SK-N-SH treated with all-trans-retinoic acid at 6 μM for 48 hours (cell line): Measurements from ENCODE around the gene BMP3.

ENCODE experiments used
- ARNTL ChIP-seq: fragments of 450-650 bp; formaldehyde crosslinking; IDR thresholded peaks from 2 replicates; pipeline ENCODE4 v1.5.0; 2020; ENCODE audit warnings: low read depth, mild to moderate bottlenecking, moderate library complexity, borderline replicate concordance
- BACH2 ChIP-seq: fragments of 250-450 bp; sonication (Bioruptor Pico); IDR thresholded peaks from 2 replicates; pipeline ENCODE4 v1.9.0; 2021; ENCODE audit warnings: mild to moderate bottlenecking, borderline replicate concordance
- ESRRG ChIP-seq: fragments of 250-450 bp; sonication (Bioruptor Pico); IDR thresholded peaks from 2 replicates; pipeline ENCODE4 v1.6.1; 2021; ENCODE audit warnings: mild to moderate bottlenecking
- OSR1 ChIP-seq: fragments of 250-450 bp; sonication (Bioruptor Pico); IDR thresholded peaks from 2 replicates; pipeline ENCODE4 v1.8.0; 2022; ENCODE audit warnings: moderate library complexity, mild to moderate bottlenecking, inconsistent platforms
- PPARA ChIP-seq: fragments of 250-450 bp; sonication (Bioruptor Pico); IDR thresholded peaks from 2 replicates; pipeline ENCODE4 v1.5.0; 2020; ENCODE audit warnings: mild to moderate bottlenecking, borderline replicate concordance
- RARB ChIP-seq: fragments of 250-450 bp; sonication (Bioruptor Pico); IDR thresholded peaks from 2 replicates; pipeline ENCODE4 v1.8.0; 2021; ENCODE audit warnings: mild to moderate bottlenecking, moderate library complexity
- SNAI2 ChIP-seq: fragments of 250-450 bp; sonication (Bioruptor Pico); IDR thresholded peaks from 2 replicates; pipeline ENCODE4 v1.5.0; 2020; ENCODE audit warnings: mild to moderate bottlenecking, moderate library complexity
- TCF4 ChIP-seq: fragments of 250-450 bp; sonication (Bioruptor Pico); IDR thresholded peaks from 2 replicates; pipeline ENCODE4 v1.8.0; 2021; ENCODE audit warnings: mild to moderate bottlenecking, moderate library complexity, borderline replicate concordance
- ZFP3 ChIP-seq: fragments of 250-450 bp; sonication (Bioruptor Pico); IDR thresholded peaks from 2 replicates; pipeline ENCODE4 v1.5.0; 2020; ENCODE audit warnings: mild to moderate bottlenecking, moderate library complexity
- ZFP30 ChIP-seq: fragments of 450-650 bp; formaldehyde crosslinking; IDR thresholded peaks from 2 replicates; pipeline ENCODE4 v1.5.0; 2022; ENCODE audit warnings: mild to moderate bottlenecking, moderate library complexity
- ZNF8 ChIP-seq: fragments of 450-650 bp; formaldehyde crosslinking; IDR thresholded peaks from 2 replicates; pipeline ENCODE4 v1.5.0; 2020; ENCODE audit warnings: mild to moderate bottlenecking, moderate library complexity
- TF ChIP-seq, protein P1 (sequence below): fragments of 250-450 bp; sonication (Bioruptor Pico); IDR thresholded peaks from 2 replicates; pipeline ENCODE4 v1.8.0; 2020; ENCODE audit warnings: mild to moderate bottlenecking, moderate library complexity, borderline replicate concordance
- TF ChIP-seq, protein P2 (sequence below): fragments of 250-450 bp; sonication (Bioruptor Pico); IDR thresholded peaks from 2 replicates; pipeline ENCODE4 v1.5.1; 2020; ENCODE audit warnings: low read depth, mild to moderate bottlenecking, moderate library complexity
- TF ChIP-seq, protein P3 (sequence below): fragments of 250-450 bp; sonication (Bioruptor Pico); IDR thresholded peaks from 2 replicates; pipeline ENCODE4 v1.5.1; 2021; ENCODE audit warnings: mild to moderate bottlenecking, moderate library complexity

DNA sequence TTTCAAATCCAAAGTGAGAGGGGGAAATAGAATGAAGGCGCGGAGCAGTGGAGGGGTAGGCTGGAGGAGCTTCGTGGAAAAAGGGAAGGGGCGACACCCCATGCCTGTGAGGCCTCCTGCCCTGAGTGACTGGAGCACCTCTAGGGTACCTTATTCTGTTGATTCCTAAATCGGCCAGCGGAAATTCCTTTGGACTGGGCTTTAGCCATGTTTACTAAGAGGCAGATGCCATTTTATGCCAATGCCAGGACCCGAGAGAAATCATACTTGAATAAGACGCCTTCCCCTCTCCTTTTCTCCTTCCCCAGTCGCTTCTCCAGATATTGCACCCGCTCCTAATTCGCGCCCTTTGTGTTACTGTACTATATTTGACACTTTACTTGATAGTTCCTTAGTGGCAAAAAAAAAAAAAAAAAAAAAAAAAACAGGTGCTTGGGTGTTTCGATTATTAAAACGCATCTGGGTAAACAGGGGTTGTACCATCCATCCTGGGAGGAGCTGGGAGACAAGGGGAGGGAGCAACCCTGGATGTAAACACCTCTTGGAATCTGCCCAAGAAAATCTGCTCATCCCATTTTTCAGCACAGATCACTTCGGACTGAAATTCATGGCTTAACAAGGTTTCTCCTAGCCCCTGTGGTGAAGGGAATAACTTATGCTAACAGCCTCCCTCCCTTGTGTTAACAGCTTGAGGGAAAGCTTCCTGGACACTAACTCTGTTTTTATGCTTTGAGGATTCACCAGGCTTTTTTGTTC is 1.5 kb downstream of the BMP3 start:
- TF ChIP-seq, protein P1, sequence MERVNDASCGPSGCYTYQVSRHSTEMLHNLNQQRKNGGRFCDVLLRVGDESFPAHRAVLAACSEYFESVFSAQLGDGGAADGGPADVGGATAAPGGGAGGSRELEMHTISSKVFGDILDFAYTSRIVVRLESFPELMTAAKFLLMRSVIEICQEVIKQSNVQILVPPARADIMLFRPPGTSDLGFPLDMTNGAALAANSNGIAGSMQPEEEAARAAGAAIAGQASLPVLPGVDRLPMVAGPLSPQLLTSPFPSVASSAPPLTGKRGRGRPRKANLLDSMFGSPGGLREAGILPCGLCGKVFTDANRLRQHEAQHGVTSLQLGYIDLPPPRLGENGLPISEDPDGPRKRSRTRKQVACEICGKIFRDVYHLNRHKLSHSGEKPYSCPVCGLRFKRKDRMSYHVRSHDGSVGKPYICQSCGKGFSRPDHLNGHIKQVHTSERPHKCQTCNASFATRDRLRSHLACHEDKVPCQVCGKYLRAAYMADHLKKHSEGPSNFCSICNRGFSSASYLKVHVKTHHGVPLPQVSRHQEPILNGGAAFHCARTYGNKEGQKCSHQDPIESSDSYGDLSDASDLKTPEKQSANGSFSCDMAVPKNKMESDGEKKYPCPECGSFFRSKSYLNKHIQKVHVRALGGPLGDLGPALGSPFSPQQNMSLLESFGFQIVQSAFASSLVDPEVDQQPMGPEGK (CRISPR knock-in tag), result no peak
- no peak for TF ChIP-seq ARNTL (CRISPR knock-in tag)
- TF ChIP-seq PPARA (CRISPR knock-in tag), result no peak
- TF ChIP-seq TCF4 (CRISPR knock-in tag), result no peak
- TF ChIP-seq ESRRG (CRISPR knock-in tag), result no peak
- TF ChIP-seq RARB (CRISPR knock-in tag), result no peak
- TF ChIP-seq BACH2, result no peak
- TF ChIP-seq, protein P2, sequence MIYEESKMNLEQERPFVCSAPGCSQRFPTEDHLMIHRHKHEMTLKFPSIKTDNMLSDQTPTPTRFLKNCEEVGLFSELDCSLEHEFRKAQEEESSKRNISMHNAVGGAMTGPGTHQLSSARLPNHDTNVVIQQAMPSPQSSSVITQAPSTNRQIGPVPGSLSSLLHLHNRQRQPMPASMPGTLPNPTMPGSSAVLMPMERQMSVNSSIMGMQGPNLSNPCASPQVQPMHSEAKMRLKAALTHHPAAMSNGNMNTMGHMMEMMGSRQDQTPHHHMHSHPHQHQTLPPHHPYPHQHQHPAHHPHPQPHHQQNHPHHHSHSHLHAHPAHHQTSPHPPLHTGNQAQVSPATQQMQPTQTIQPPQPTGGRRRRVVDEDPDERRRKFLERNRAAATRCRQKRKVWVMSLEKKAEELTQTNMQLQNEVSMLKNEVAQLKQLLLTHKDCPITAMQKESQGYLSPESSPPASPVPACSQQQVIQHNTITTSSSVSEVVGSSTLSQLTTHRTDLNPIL (CRISPR knock-in tag), result no peak
- TF ChIP-seq OSR1 (CRISPR knock-in tag), result no peak
- TF ChIP-seq ZNF8 (CRISPR knock-in tag), result no peak
- TF ChIP-seq, protein P3, sequence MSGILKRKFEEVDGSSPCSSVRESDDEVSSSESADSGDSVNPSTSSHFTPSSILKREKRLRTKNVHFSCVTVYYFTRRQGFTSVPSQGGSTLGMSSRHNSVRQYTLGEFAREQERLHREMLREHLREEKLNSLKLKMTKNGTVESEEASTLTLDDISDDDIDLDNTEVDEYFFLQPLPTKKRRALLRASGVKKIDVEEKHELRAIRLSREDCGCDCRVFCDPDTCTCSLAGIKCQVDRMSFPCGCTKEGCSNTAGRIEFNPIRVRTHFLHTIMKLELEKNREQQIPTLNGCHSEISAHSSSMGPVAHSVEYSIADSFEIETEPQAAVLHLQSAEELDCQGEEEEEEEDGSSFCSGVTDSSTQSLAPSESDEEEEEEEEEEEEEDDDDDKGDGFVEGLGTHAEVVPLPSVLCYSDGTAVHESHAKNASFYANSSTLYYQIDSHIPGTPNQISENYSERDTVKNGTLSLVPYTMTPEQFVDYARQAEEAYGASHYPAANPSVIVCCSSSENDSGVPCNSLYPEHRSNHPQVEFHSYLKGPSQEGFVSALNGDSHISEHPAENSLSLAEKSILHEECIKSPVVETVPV (CRISPR knock-in tag), result no peak
- TF ChIP-seq ZFP3, result no peak
- TF ChIP-seq SNAI2 (CRISPR knock-in tag), result no peak
- TF ChIP-seq ZFP30 (CRISPR knock-in tag), result no peak
